GM06990 (cell line): Measurements from ENCODE around the gene SPRED1.
"Not testable (repeated sequence)": the region's sequence is repeated elsewhere in the genome, so short reads cannot be mapped to it uniquely, and the experiment has no call there.

ENCODE experiments used
- DNase-seq: peaks from one replicate; pipeline ENCODE4 v3.0.0-alpha.2; 2011; ENCODE audit not compliant: insufficient read length; ENCODE audit errors: extremely low read depth
- H3K27me3 ChIP-seq: replicated peaks from 2 replicates; pipeline ENCODE4 v1.6.0; 2011; ENCODE audit warnings: low read length; ENCODE audit not compliant: control insufficient read depth, insufficient read depth
- H3K36me3 ChIP-seq: 2 replicates; pipeline ENCODE4 v1.5.1; 2011; ENCODE audit warnings: low read length; ENCODE audit not compliant: control insufficient read depth, insufficient read depth
- H3K4me3 ChIP-seq: replicated peaks from 2 replicates; pipeline ENCODE4 v1.5.1; 2011; ENCODE audit warnings: low read depth, mild to moderate bottlenecking, control low read depth, low read length
- TF ChIP-seq, protein P1 (sequence below): IDR thresholded peaks from 2 replicates; pipeline ENCODE4 v1.5.1; 2011; ENCODE audit warnings: low read length, control low read depth, mild to moderate bottlenecking, inconsistent platforms; ENCODE audit not compliant: insufficient read depth, poor library complexity, severe bottlenecking

The SPRED1 gene

DNA sequence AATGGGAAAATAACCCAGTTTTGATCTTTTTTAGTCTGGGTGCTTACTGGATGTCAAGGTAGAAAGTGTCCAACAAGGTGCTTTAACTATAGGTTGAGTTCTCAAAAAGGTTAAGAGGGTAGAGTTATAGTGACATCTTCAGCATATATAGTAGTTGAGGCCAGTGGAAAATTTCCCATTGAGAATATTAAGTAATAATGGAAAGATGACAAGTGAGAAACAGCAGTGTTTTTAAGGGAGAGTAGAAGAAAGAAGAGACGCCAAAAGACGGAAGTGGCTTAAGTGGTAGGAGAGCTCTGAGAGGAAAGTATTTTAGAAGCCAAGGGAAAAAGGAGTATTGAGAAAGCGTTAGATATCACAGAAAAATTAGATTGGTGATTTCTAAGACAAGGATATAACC lies 10.6 kb downstream of the SPRED1 start:
- Histone ChIP-seq H3K4me3 (no peak overlapping the region), H3K27me3 (no peaks in the 10 kb centered on the region), H3K36me3 (no peaks in the 10 kb centered on the region)
- TF ChIP-seq, protein P1, sequence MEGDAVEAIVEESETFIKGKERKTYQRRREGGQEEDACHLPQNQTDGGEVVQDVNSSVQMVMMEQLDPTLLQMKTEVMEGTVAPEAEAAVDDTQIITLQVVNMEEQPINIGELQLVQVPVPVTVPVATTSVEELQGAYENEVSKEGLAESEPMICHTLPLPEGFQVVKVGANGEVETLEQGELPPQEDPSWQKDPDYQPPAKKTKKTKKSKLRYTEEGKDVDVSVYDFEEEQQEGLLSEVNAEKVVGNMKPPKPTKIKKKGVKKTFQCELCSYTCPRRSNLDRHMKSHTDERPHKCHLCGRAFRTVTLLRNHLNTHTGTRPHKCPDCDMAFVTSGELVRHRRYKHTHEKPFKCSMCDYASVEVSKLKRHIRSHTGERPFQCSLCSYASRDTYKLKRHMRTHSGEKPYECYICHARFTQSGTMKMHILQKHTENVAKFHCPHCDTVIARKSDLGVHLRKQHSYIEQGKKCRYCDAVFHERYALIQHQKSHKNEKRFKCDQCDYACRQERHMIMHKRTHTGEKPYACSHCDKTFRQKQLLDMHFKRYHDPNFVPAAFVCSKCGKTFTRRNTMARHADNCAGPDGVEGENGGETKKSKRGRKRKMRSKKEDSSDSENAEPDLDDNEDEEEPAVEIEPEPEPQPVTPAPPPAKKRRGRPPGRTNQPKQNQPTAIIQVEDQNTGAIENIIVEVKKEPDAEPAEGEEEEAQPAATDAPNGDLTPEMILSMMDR: no peak
- no peak for DNase-seq

DNA sequence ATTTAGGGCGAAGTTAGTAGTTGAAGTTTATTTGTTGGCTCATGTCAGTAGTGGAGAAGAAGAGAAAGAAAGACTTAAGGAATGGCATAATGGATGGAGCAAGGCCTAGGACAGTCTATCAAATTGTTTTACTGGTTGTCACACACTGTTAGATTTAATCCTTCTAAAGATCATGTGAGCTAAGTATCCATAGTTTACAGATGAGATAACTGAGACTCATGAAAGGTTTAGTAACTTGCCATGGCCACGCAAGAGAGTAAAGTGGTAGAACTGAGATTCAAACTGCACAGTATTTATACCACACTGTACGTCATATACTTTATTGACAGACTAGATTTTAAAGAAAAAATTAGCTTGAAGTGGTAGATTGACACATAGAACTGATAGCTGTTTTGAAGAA lies 11.4 kb downstream of the SPRED1 start:
- no peaks in the 10 kb centered on the region for H3K27me3 ChIP-seq
- H3K4me3 ChIP-seq: no peak overlapping the region
- TF ChIP-seq, protein P1: no peak
- DNase-seq: no peak
- no peaks in the 10 kb centered on the region for H3K36me3 ChIP-seq

DNA sequence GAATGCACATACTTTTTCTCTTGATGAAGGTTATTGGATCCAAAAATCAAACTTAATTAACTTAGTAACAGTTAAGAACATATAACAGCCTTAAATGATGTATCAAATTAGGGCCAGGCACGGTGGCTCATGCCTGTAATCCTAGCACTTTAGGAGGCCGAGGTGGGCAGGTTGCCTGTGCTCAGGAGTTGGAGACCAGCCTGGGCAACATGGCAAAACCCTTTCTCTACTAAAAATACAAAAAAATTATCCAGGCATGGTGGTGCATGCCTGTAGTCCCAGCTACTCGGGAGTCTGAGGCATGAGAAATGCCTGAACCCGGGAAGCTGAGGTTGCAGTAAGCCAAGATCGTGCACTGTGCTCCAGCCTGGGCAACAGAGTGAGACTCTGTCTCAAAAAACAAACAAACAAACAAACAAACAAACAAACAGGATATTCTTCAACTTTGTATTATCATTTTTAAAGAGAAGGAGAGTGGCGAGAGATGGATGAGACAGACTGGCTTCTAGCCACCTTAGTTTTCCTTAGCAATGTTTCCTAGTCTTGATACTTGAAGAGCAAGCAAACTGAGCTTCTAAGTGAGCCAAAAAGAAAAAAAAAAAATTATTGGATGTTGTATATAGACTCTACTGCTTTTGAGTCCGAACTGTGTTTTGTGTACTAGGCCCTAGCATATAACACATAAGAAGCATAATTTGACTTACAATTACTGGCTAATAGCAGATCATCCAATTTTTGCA lies 13.8 kb downstream of the SPRED1 start:
- TF ChIP-seq, protein P1: no peak
- H3K4me3 ChIP-seq: no peak overlapping the region
- DNase-seq: no peak
- H3K36me3 ChIP-seq: no peaks in the 10 kb centered on the region
- H3K27me3 ChIP-seq: no peaks in the 10 kb centered on the region

DNA sequence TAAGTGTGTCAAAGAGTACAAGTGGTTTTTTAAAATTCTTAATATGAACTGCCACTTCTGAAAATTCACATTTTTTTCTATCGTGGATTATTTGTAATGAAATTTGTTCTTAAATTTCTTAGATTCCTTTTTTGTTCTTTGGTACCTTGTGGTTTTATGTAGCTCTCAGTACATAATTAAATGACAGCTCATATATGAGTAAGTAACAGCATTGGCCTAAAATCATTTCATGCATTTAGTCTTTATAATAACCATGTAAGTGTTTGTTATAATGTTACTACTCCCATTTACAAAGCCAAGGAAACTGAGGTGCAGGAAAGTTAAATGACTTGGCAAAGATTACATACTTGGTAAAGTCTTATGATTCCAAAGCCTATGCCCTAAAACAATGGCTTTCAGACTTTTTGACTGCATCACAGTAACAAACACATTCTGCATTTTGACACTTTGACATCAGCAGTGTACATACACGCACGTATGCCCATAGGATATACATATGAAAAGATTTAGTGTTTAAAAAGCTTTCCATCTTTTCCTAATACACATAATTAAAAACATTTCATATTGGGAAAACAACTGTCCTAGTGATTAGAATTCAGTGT lies 14.9 kb downstream of the SPRED1 start:
- Histone ChIP-seq H3K36me3 (no peaks in the 10 kb centered on the region), H3K4me3 (no peak overlapping the region), H3K27me3 (no peaks in the 10 kb centered on the region)
- TF ChIP-seq, protein P1: no peak
- DNase-seq: no peak

- Histone ChIP-seq H3K36me3 (no peaks in the 10 kb centered on the region), H3K4me3 (no peak overlapping the region), H3K27me3 (no peaks in the 10 kb centered on the region)
- DNase-seq: no peak
- TF ChIP-seq, protein P1: no peak
Measured at GRCh38 chr15:38271144-38271543, 18.5 kb downstream of the SPRED1 start.

GRCh38 chr15:38271895-38272294 lies 19.3 kb downstream of the SPRED1 start:
- no peak overlapping the region for H3K4me3 ChIP-seq
- DNase-seq: no peak
- TF ChIP-seq, protein P1: no peak
- no peaks in the 10 kb centered on the region for H3K36me3 ChIP-seq
- no peaks in the 10 kb centered on the region for H3K27me3 ChIP-seq

DNA sequence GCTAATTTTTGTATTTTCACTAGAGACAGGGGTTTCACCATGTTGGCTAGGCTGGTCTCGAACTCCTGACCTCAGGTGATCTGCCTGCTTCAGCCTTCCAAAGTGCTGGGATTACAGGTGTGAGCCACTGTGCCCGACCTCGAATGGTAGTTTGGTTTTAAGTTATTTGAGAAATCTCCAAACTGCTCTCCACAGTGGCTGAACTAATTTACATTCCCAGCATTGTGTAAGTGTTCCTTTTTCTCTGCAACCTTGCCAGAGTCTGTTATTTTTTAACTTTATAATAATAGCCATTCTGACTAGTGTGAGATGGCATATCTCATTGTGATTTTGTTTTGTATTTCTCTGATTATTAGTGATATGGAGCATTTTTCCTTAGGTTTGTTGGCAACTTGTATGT lies 19.8 kb downstream of the SPRED1 start:
- not testable (repeated sequence) for H3K36me3 ChIP-seq, H3K27me3 ChIP-seq, H3K4me3 ChIP-seq, DNase-seq
